Measurements from ENCODE around the gene TSPO.
"Not testable (repeated sequence)": the region's sequence is repeated elsewhere in the genome, so short reads cannot be mapped to it uniquely, and the experiment has no call there.

- TF ChIP-seq CTCF, POLR2A (IDR thresholded peaks at IDR 0.05): not testable (repeated sequence)
Observed at GRCh38 chr22:43104056-43104625, 47.2 kb upstream of the TSPO start.
